Measurements from ENCODE around the gene WWC1. TPM values are rescaled to one million over a fixed set of nuclear protein-coding genes. Genes with fewer than 3 reads are reported as not detected.

WWC1 gene
- total RNA-seq, 1 donor from 2014 or later: 48.6 TPM

DNA sequence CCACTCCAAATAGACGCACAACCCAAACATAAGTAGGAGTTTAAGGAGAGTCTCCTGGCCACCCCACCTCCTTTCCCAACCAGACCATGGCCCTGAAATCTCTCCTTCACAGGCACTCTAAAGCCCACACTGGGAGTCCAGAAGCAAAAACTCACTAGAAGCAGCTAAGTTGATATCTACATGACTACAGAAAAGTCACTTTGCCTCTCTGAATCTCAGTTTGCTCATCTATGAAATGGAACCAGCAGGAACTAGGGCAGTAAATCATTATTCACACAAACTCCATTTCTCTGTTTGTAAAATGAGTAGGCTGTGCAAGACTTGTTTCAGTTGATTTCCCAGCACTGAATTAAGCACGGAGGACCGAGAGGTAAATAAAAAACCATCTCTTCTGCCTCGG, 4.1 kb upstream of the WWC1 start:
- H4K20me1 ChIP-seq (ENCODE audit: insufficient read depth, low read length): no peaks in the 10 kb centered on the region
- no peak overlapping the region for H3K27ac ChIP-seq (ENCODE audit: low read depth, low read length)
- no peaks in the 10 kb centered on the region for H3K27me3 Mint-ChIP-seq (ENCODE audit: low read depth, unreplicated experiment)
- H3K4me2 ChIP-seq (ENCODE audit: low read length): no peak overlapping the region
- H2AFZ ChIP-seq (ENCODE audit: low read depth, low read length): no peak overlapping the region
- no peak for DNase-seq (ENCODE audit: low read depth)
- H3K9me3 Mint-ChIP-seq (ENCODE audit: unreplicated experiment): peaks cover 11% of the 10 kb centered on the region
- H3K4me3 ChIP-seq (ENCODE audit: insufficient read depth, low read depth, low read length): no peak overlapping the region
- H3K36me3 Mint-ChIP-seq (ENCODE audit: low read depth, unreplicated experiment): no peaks in the 10 kb centered on the region
- H3K27ac Mint-ChIP-seq (ENCODE audit: unreplicated experiment): no peak overlapping the region
- peaks cover 3% of the 10 kb centered on the region for H3K4me1 ChIP-seq (ENCODE audit: insufficient read depth, low read length)
- peaks cover 28% of the 10 kb centered on the region for H3K4me1 Mint-ChIP-seq (ENCODE audit: low read depth, unreplicated experiment)
- no peak for FAIRE-seq
- no peaks in the 10 kb centered on the region for H3K36me3 ChIP-seq (ENCODE audit: insufficient read depth, low read length)
- H3K27me3 ChIP-seq (ENCODE audit: insufficient read depth, low read length): peaks cover 11% of the 10 kb centered on the region
- no peak overlapping the region for H3K9ac ChIP-seq (ENCODE audit: low read length)
- no peaks in the 10 kb centered on the region for H3K79me2 ChIP-seq (ENCODE audit: insufficient read depth, low read length)
- no peaks in the 10 kb centered on the region for H3K9me3 ChIP-seq (ENCODE audit: insufficient read depth, low read depth, low read length)
- TF ChIP-seq EZH2 (IDR thresholded peaks at IDR 0.05; ENCODE audit: insufficient read depth, low read length): no peak
- TF ChIP-seq, protein P1, sequence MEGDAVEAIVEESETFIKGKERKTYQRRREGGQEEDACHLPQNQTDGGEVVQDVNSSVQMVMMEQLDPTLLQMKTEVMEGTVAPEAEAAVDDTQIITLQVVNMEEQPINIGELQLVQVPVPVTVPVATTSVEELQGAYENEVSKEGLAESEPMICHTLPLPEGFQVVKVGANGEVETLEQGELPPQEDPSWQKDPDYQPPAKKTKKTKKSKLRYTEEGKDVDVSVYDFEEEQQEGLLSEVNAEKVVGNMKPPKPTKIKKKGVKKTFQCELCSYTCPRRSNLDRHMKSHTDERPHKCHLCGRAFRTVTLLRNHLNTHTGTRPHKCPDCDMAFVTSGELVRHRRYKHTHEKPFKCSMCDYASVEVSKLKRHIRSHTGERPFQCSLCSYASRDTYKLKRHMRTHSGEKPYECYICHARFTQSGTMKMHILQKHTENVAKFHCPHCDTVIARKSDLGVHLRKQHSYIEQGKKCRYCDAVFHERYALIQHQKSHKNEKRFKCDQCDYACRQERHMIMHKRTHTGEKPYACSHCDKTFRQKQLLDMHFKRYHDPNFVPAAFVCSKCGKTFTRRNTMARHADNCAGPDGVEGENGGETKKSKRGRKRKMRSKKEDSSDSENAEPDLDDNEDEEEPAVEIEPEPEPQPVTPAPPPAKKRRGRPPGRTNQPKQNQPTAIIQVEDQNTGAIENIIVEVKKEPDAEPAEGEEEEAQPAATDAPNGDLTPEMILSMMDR (IDR thresholded peaks at IDR 0.05; ENCODE audit: insufficient read depth, low read depth, low read length): no peak
- no peak overlapping the region for H3K4me3 Mint-ChIP-seq (ENCODE audit: unreplicated experiment)

GRCh38 chr5:168288349-168289245, 2.8 kb upstream of the WWC1 start:
- Histone ChIP-seq H3K27ac (ENCODE audit: low read depth, low read length) (no peak overlapping the region), H3K36me3 (ENCODE audit: insufficient read depth, low read length) (no peaks in the 10 kb centered on the region), H3K4me1 (ENCODE audit: insufficient read depth, low read length) (peaks cover 3% of the 10 kb centered on the region), H3K4me3 (ENCODE audit: insufficient read depth, low read depth, low read length) (no peak overlapping the region), H4K20me1 (ENCODE audit: insufficient read depth, low read length) (peaks cover 4% of the 10 kb centered on the region), H3K79me2 (ENCODE audit: insufficient read depth, low read length) (peaks cover 9% of the 10 kb centered on the region), H3K27me3 (ENCODE audit: insufficient read depth, low read length) (peaks cover 11% of the 10 kb centered on the region), H2AFZ (ENCODE audit: low read depth, low read length) (no peak overlapping the region), H3K4me2 (ENCODE audit: low read length) (peak overlapping the region; percentile 50), H3K9ac (ENCODE audit: low read length) (no peak overlapping the region), H3K9me3 (ENCODE audit: insufficient read depth, low read depth, low read length) (no peaks in the 10 kb centered on the region)
- Mint-ChIP-seq H3K4me3 (ENCODE audit: unreplicated experiment) (no peak overlapping the region), H3K9me3 (ENCODE audit: unreplicated experiment) (peaks cover 11% of the 10 kb centered on the region), H3K27me3 (ENCODE audit: low read depth, unreplicated experiment) (no peaks in the 10 kb centered on the region), H3K36me3 (ENCODE audit: low read depth, unreplicated experiment) (no peaks in the 10 kb centered on the region), H3K27ac (ENCODE audit: unreplicated experiment) (peak overlapping the region; percentile 62), H3K4me1 (ENCODE audit: low read depth, unreplicated experiment) (peaks cover 31% of the 10 kb centered on the region)
- TF ChIP-seq EZH2 (IDR thresholded peaks at IDR 0.05; ENCODE audit: insufficient read depth, low read length): no peak
- TF ChIP-seq, protein P1 (IDR thresholded peaks at IDR 0.05; ENCODE audit: insufficient read depth, low read depth, low read length): no peak
- no peak for DNase-seq (ENCODE audit: low read depth)
- no peak for FAIRE-seq

DNA sequence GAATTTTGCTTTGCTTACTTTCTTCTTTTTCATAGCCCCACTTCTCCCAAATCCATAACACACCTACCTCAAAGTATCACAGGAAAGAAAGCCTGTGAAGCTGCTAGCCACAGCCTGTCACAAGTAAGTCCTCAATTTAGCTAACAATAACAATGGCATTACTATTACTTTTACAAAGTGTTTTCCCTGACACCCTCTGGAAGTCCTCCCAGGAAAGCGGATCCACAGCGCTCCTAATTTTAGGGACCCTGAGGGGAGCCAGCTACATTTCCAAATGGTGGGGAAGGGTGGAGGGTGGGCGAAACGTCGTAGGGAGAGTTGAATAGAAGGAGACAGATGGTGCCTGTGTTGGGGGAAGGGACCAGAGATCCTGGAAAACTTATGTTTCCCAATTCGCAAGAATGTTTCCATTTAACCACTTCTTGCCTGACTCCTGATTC, 523 bp upstream of the WWC1 start:
- Histone ChIP-seq H3K27me3 (ENCODE audit: insufficient read depth, low read length) (peaks cover 3% of the 10 kb centered on the region), H3K4me1 (ENCODE audit: insufficient read depth, low read length) (peaks cover 14% of the 10 kb centered on the region), H3K27ac (ENCODE audit: low read depth, low read length) (no peak overlapping the region), H3K36me3 (ENCODE audit: insufficient read depth, low read length) (no peaks in the 10 kb centered on the region), H3K4me2 (ENCODE audit: low read length) (peak overlapping the region; percentile 85), H3K9me3 (ENCODE audit: insufficient read depth, low read depth, low read length) (no peaks in the 10 kb centered on the region), H2AFZ (ENCODE audit: low read depth, low read length) (peak overlapping the region; percentile 54), H3K9ac (ENCODE audit: low read length) (peak overlapping the region; percentile 20), H4K20me1 (ENCODE audit: insufficient read depth, low read length) (peaks cover 8% of the 10 kb centered on the region), H3K4me3 (ENCODE audit: insufficient read depth, low read depth, low read length) (peak overlapping the region; percentile 65), H3K79me2 (ENCODE audit: insufficient read depth, low read length) (peaks cover 10% of the 10 kb centered on the region)
- DNase-seq (ENCODE audit: low read depth): no peak
- FAIRE-seq: no peak
- H3K27ac Mint-ChIP-seq (ENCODE audit: unreplicated experiment): peak overlapping the region; percentile 47
- peak overlapping the region; percentile 89 for H3K4me3 Mint-ChIP-seq (ENCODE audit: unreplicated experiment)
- no peaks in the 10 kb centered on the region for H3K9me3 Mint-ChIP-seq (ENCODE audit: unreplicated experiment)
- no peak for TF ChIP-seq EZH2 (IDR thresholded peaks at IDR 0.05; ENCODE audit: insufficient read depth, low read length)
- H3K4me1 Mint-ChIP-seq (ENCODE audit: low read depth, unreplicated experiment): peaks cover 42% of the 10 kb centered on the region
- H3K36me3 Mint-ChIP-seq (ENCODE audit: low read depth, unreplicated experiment): no peaks in the 10 kb centered on the region
- no peaks in the 10 kb centered on the region for H3K27me3 Mint-ChIP-seq (ENCODE audit: low read depth, unreplicated experiment)
